Keratinocyte (primary cell): Measurements from ENCODE around the gene ACADVL. TPM values are rescaled to one million over a fixed set of nuclear protein-coding genes. Genes with fewer than 3 reads are reported as not detected.

Experiments used
- DNase-seq: peaks from one replicate; pipeline ENCODE4 v3.0.0-alpha.2; 2011; ENCODE audit warnings: low read depth, missing footprints, low spot score
- FAIRE-seq: peaks from 2 replicates; lab custom pipeline; 2011; peaks lifted over from hg19 to GRCh38; lab: Jason Lieb, UNC
- H2AFZ ChIP-seq: 2 replicates; pipeline ENCODE4 v1.6.0; 2012; ENCODE audit warnings: low read length, control low read depth, inconsistent platforms; ENCODE audit not compliant: control insufficient read depth
- H3K27ac ChIP-seq: 2 replicates; pipeline ENCODE4 v1.5.1; 2011; ENCODE audit warnings: low read length; ENCODE audit not compliant: control insufficient read depth, insufficient read depth
- H3K27me3 ChIP-seq: 3 replicates; pipeline ENCODE4 v1.6.0; 2011; ENCODE audit warnings: low read length; ENCODE audit not compliant: control insufficient read depth, insufficient read depth; ENCODE audit errors: extremely low read depth
- H3K36me3 ChIP-seq, 2 experiments: 2 replicates in 1 of 2; 3 replicates in 1 of 2; pipeline ENCODE4 v1.5.1; 2011; ENCODE audit warnings: low read length in 2 of 2, mild to moderate bottlenecking in 1 of 2; ENCODE audit not compliant: control insufficient read depth in 2 of 2, insufficient read depth in 2 of 2; ENCODE audit errors: extremely low read depth in 1 of 2
- H3K4me1 ChIP-seq: 3 replicates; pipeline ENCODE4 v1.5.1; 2011; ENCODE audit warnings: low read length; ENCODE audit not compliant: control insufficient read depth, insufficient read depth; ENCODE audit errors: extremely low read depth
- H3K4me2 ChIP-seq: 3 replicates; pipeline ENCODE4 v1.6.0; 2011; ENCODE audit warnings: low read depth, low read length; ENCODE audit not compliant: control insufficient read depth, insufficient read depth; ENCODE audit errors: extremely low read depth
- H3K4me3 ChIP-seq, 3 experiments: fragments of 200-600 bp in 1 of 3; sonication (generic) in 1 of 3; 2 replicates in 2 of 3; 3 replicates in 1 of 3; pipeline ENCODE4 v1.5.1; 2011 to 2016; ENCODE audit warnings: low read length in 3 of 3, mild to moderate bottlenecking in 3 of 3, control low read depth in 2 of 3, inconsistent platforms in 1 of 3, low read depth in 1 of 3, mixed read lengths in 1 of 3, mixed run types in 1 of 3, moderate library complexity in 1 of 3; ENCODE audit not compliant: control insufficient read depth in 2 of 3, insufficient read depth in 2 of 3; ENCODE audit errors: extremely low read depth in 1 of 3
- H3K79me2 ChIP-seq: 2 replicates; pipeline ENCODE4 v1.6.0; 2012; ENCODE audit warnings: low read length; ENCODE audit not compliant: control insufficient read depth, insufficient read depth
- H3K9ac ChIP-seq: 3 replicates; pipeline ENCODE4 v1.6.0; 2011; ENCODE audit warnings: low read length; ENCODE audit not compliant: control insufficient read depth, insufficient read depth; ENCODE audit errors: extremely low read depth
- H3K9me1 ChIP-seq: 3 replicates; pipeline ENCODE4 v1.6.0; 2011; ENCODE audit warnings: low read length; ENCODE audit not compliant: control insufficient read depth, insufficient read depth; ENCODE audit errors: extremely low read depth
- H3K9me3 ChIP-seq: 2 replicates; pipeline ENCODE4 v1.5.1; 2012; ENCODE audit warnings: low read depth, low read length; ENCODE audit not compliant: control insufficient read depth
- H4K20me1 ChIP-seq: 3 replicates; pipeline ENCODE4 v1.6.0; 2011; ENCODE audit warnings: low read length; ENCODE audit not compliant: control insufficient read depth, insufficient read depth; ENCODE audit errors: extremely low read depth
- CTCF ChIP-seq, 3 experiments: IDR thresholded peaks in 1 of 3; conservative IDR thresholded peaks in 1 of 3; optimal IDR thresholded peaks in 1 of 3; 2 replicates in 2 of 3; 3 replicates in 1 of 3; pipeline versions ENCODE3 to v1.5.1; 2011; ENCODE audit warnings: low read length in 3 of 3, mild to moderate bottlenecking in 3 of 3, moderate library complexity in 2 of 3, control low read depth in 1 of 3, inconsistent platforms in 1 of 3; ENCODE audit not compliant: insufficient read depth in 2 of 3; ENCODE audit errors: extremely low read depth in 1 of 3
- EZH2 ChIP-seq: IDR thresholded peaks from one replicate; pipeline ENCODE4 v1.6.1; 2012; ENCODE audit warnings: inconsistent platforms, mild to moderate bottlenecking, low read length, moderate library complexity
- dilution Hi-C: fragments of 300-500 bp; cut with MboI; formaldehyde crosslinking; loops from one replicate; pipeline ENCODE4 v1.7.0; 2020; ENCODE audit warnings: low sequenced_read_pairs; ENCODE audit not compliant: extremely low pct_ligation_motif_present
- polyA plus RNA-seq, 5 experiments: library from polyadenylated mRNA; depleted of rRNA in 3 of 5; stranded (reverse) in 3 of 5; stranded (forward) in 1 of 5; unstranded in 1 of 5; fragments of >200 nt; gene quantifications; 1 replicate in 1 of 5; 2 replicates in 3 of 5; 3 replicates in 1 of 5; pipeline versions ENCODE4 v1.2.1 to v1.2.3, GENCODE V29; 2011 to 2012; ENCODE audit warnings: missing spikeins in 2 of 5, low read depth in 1 of 5, low replicate concordance in 1 of 5

The ACADVL gene
- polyA plus RNA-seq, 1 donor (not counting 4 experiments of a cell fraction or from before 2014, with no cell fraction given) = 301 TPM

- H3K36me3 ChIP-seq = peaks cover 13 to 35% of the 10 kb centered on the region in 2 experiments
- FAIRE-seq (peak; percentile 84), DNase-seq (peak; percentile 88)
- dilution Hi-C loops = no loop called here
- TF ChIP-seq CTCF (optimal IDR thresholded peaks at IDR 0.05 in 1 of 3, IDR thresholded peaks at IDR 0.05 in 1 of 3, conservative IDR thresholded peaks at IDR 0.05 in 1 of 3; ENCODE audit: extremely low read depth in 1 of 3, insufficient read depth in 2 of 3, low read length in 3 of 3) (no peak), EZH2 (no peak)
- H3K79me2 ChIP-seq = peaks cover 62% of the 10 kb centered on the region
- peaks cover 2% of the 10 kb centered on the region for H3K9me1 ChIP-seq
- H3K9me3 ChIP-seq = no peaks in the 10 kb centered on the region
- peak within 1 kb of the TSS; percentile 94 for H3K9ac ChIP-seq
- peaks cover 33% of the 10 kb centered on the region for H3K4me1 ChIP-seq
- peak within 1 kb of the TSS; percentile 96 for H3K4me2 ChIP-seq
- peak within 1 kb of the TSS; percentile 56 for H2AFZ ChIP-seq
- peak within 1 kb of the TSS; percentile 63 to 98 (median 93) for H3K4me3 ChIP-seq
- H3K27me3 ChIP-seq = no peaks in the 10 kb centered on the region
- H3K27ac ChIP-seq = peak within 1 kb of the TSS; percentile 93
- peaks cover 3% of the 10 kb centered on the region for H4K20me1 ChIP-seq
Observed at GRCh38 chr17:7234083-7234951, 14.6 kb downstream of the ACADVL start, which contains the start of gene DVL2. DVL2 (minus strand) TSS chr17:7234517; CDS start chr17:7234262, 255 bp downstream.

GRCh38 chr17:7235693-7236665 is 16.2 kb downstream of the ACADVL start:
- TF ChIP-seq CTCF (optimal IDR thresholded peaks at IDR 0.05 in 1 of 3, IDR thresholded peaks at IDR 0.05 in 1 of 3, conservative IDR thresholded peaks at IDR 0.05 in 1 of 3; ENCODE audit: extremely low read depth in 1 of 3, insufficient read depth in 2 of 3, low read length in 3 of 3) (no peak), EZH2 (no peak)
- no peak for DNase-seq
- H3K27ac ChIP-seq = peak overlapping the region; percentile 93
- no peak for FAIRE-seq
- H3K79me2 ChIP-seq = peaks cover 60% of the 10 kb centered on the region
- no peaks in the 10 kb centered on the region for H3K27me3 ChIP-seq
- H3K4me1 ChIP-seq = peaks cover 41% of the 10 kb centered on the region
- peaks cover 3% of the 10 kb centered on the region for H4K20me1 ChIP-seq
- H3K9me3 ChIP-seq = no peaks in the 10 kb centered on the region
- H3K36me3 ChIP-seq = peaks cover 14 to 31% of the 10 kb centered on the region in 2 experiments
- peak overlapping the region; percentile 9 for H3K4me2 ChIP-seq
- H3K9ac ChIP-seq = peak overlapping the region; percentile 18
- peaks cover 2% of the 10 kb centered on the region for H3K9me1 ChIP-seq
- no peak overlapping the region for H2AFZ ChIP-seq
- dilution Hi-C loops = no loop called here
- H3K4me3 ChIP-seq = no peak overlapping the region
